Uterus (tissue), 2 donors: Measurements from ENCODE around the gene RBAK.

Source experiments
- POLR2A ChIP-seq, 2 donors: fragments of 450-650 bp; IDR thresholded peaks; one replicate each; pipeline ENCODE4 v1.6.1; 2016; ENCODE audit warnings: antibody characterized with exemption in 2 of 2, mild to moderate bottlenecking in 1 of 2, moderate library complexity in 1 of 2
- TF ChIP-seq, protein P1 (sequence below), 4 experiments: fragments of 200-600 bp in 2 of 4; fragments of 450-650 bp in 2 of 4; sonication (generic) in 2 of 4; IDR thresholded peaks; one replicate each; pipeline ENCODE4 v1.5.1; 2016 to 2019; ENCODE audit warnings: antibody characterized with exemption in 4 of 4, mild to moderate bottlenecking in 2 of 4, moderate library complexity in 1 of 4

GRCh38 chr7:5043661-5044060, 2.0 kb upstream of the RBAK start:
- TF ChIP-seq, protein P1, sequence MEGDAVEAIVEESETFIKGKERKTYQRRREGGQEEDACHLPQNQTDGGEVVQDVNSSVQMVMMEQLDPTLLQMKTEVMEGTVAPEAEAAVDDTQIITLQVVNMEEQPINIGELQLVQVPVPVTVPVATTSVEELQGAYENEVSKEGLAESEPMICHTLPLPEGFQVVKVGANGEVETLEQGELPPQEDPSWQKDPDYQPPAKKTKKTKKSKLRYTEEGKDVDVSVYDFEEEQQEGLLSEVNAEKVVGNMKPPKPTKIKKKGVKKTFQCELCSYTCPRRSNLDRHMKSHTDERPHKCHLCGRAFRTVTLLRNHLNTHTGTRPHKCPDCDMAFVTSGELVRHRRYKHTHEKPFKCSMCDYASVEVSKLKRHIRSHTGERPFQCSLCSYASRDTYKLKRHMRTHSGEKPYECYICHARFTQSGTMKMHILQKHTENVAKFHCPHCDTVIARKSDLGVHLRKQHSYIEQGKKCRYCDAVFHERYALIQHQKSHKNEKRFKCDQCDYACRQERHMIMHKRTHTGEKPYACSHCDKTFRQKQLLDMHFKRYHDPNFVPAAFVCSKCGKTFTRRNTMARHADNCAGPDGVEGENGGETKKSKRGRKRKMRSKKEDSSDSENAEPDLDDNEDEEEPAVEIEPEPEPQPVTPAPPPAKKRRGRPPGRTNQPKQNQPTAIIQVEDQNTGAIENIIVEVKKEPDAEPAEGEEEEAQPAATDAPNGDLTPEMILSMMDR (IDR thresholded peaks at IDR 0.05) = no peak
- no peak for TF ChIP-seq POLR2A (IDR thresholded peaks at IDR 0.05)
